Measurements from ENCODE around the gene RPS21. TPM values are rescaled to one million over a fixed set of nuclear protein-coding genes. Genes with fewer than 3 reads are reported as not detected.

Gene RPS21
- polyA plus RNA-seq, 1 of the 3 experiments (the other 2 are of a cell fraction): 16,625 TPM

DNA sequence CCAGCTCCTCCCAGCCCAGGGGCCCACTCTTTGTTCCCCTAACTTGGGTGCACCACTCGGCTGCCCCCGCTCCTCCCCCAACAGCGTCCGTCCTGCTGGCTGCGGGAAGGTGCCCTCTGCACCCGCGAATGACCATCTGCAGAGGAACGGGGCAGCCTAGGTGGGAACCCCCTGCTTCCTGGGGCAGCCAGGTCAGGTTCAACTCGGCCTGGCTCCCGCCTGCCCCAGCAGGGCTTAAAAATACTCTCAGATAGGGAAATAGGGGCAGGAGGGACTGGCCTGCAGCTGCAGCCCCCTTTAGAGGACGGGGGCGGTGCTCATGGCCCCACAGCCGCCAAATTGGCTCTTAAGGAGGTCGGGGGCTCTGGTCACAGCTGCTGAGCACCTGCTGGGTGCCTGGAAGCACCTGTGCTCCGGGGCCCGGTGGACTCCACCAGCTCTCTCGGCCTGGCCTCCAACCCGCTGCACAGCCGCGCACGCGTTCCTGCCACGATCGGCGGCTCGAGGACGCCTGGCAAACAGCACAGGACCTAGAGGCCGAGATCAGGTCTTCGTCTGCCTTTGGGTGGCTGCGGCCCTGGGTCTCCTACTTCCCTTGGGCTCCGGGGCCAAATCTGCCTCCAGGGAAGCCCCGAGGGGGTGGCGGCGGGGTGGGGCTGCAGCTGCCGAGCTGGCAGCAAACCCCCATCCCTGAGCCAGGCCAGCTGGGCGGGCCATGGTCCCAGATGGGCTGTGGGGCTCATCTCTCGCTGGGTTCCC, 19.1 kb upstream of the RPS21 start:
- H3K9ac ChIP-seq: no peak overlapping the region
- peaks cover 24% of the 10 kb centered on the region for H4K20me1 ChIP-seq (ENCODE audit: insufficient read depth)
- no peak overlapping the region for H2AFZ ChIP-seq (ENCODE audit: low read depth)
- TF ChIP-seq SMC3 (IDR thresholded peaks at IDR 0.05; ENCODE audit: low read depth, low read length) (no peak), TCF12 (IDR thresholded peaks at IDR 0.05) (no peak), NRF1 (IDR thresholded peaks at IDR 0.05; ENCODE audit: low read depth, low read length) (peak; percentile 30; the same call in 1 of the 2 replicates), CHD2 (IDR thresholded peaks at IDR 0.05; ENCODE audit: low read length, partially characterized antibody) (no peak), GABPA (IDR thresholded peaks at IDR 0.05; ENCODE audit: low read depth) (no peak), EZH2phosphoT487 (IDR thresholded peaks at IDR 0.05; ENCODE audit: borderline replicate concordance, low read depth) (no peak), FOSL2 (IDR thresholded peaks at IDR 0.05; ENCODE audit: borderline replicate concordance, low read depth) (no peak)
- TF ChIP-seq, protein P1, sequence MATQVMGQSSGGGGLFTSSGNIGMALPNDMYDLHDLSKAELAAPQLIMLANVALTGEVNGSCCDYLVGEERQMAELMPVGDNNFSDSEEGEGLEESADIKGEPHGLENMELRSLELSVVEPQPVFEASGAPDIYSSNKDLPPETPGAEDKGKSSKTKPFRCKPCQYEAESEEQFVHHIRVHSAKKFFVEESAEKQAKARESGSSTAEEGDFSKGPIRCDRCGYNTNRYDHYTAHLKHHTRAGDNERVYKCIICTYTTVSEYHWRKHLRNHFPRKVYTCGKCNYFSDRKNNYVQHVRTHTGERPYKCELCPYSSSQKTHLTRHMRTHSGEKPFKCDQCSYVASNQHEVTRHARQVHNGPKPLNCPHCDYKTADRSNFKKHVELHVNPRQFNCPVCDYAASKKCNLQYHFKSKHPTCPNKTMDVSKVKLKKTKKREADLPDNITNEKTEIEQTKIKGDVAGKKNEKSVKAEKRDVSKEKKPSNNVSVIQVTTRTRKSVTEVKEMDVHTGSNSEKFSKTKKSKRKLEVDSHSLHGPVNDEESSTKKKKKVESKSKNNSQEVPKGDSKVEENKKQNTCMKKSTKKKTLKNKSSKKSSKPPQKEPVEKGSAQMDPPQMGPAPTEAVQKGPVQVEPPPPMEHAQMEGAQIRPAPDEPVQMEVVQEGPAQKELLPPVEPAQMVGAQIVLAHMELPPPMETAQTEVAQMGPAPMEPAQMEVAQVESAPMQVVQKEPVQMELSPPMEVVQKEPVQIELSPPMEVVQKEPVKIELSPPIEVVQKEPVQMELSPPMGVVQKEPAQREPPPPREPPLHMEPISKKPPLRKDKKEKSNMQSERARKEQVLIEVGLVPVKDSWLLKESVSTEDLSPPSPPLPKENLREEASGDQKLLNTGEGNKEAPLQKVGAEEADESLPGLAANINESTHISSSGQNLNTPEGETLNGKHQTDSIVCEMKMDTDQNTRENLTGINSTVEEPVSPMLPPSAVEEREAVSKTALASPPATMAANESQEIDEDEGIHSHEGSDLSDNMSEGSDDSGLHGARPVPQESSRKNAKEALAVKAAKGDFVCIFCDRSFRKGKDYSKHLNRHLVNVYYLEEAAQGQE (IDR thresholded peaks at IDR 0.05; ENCODE audit: low read depth, low read length): no peak
- TF ChIP-seq, protein P2, sequence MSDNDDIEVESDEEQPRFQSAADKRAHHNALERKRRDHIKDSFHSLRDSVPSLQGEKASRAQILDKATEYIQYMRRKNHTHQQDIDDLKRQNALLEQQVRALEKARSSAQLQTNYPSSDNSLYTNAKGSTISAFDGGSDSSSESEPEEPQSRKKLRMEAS (IDR thresholded peaks at IDR 0.05; ENCODE audit: low read depth): peak; percentile 42; the same call in 1 of the 2 replicates
- TF ChIP-seq, protein P3, sequence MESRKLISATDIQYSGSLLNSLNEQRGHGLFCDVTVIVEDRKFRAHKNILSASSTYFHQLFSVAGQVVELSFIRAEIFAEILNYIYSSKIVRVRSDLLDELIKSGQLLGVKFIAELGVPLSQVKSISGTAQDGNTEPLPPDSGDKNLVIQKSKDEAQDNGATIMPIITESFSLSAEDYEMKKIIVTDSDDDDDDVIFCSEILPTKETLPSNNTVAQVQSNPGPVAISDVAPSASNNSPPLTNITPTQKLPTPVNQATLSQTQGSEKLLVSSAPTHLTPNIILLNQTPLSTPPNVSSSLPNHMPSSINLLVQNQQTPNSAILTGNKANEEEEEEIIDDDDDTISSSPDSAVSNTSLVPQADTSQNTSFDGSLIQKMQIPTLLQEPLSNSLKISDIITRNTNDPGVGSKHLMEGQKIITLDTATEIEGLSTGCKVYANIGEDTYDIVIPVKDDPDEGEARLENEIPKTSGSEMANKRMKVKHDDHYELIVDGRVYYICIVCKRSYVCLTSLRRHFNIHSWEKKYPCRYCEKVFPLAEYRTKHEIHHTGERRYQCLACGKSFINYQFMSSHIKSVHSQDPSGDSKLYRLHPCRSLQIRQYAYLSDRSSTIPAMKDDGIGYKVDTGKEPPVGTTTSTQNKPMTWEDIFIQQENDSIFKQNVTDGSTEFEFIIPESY (IDR thresholded peaks at IDR 0.05; ENCODE audit: borderline replicate concordance, low read depth): no peak
- peak overlapping the region; percentile 29 to 89; a peak in 3 of 4 replicates for H3K4me3 ChIP-seq (ENCODE audit: low read depth in 2 of 2, low read length in 1 of 2)
- ChIA-PET POLR2A (interaction anchor here (0.9 to 1.8 kb wide), 4 partner anchors 14 to 148 kb away, joined by 3 to 4 read pairs (median 4); partner anchors contain the start of genes HRH3 and RPS21), CTCF (interaction anchor here (0.7 to 12.0 kb wide), 15 partner anchors 11 to 76 kb away, joined by 3 to 127 read pairs (median 5); partner anchors contain the start of genes ADRM1 and RPS21)
- peak; percentile 68 for DNase-seq
- H3K79me2 ChIP-seq (ENCODE audit: insufficient read depth): peaks cover 26% of the 10 kb centered on the region
- H3K4me1 ChIP-seq (ENCODE audit: control insufficient read depth in 1 of 2, insufficient read depth in 2 of 2, low read depth in 1 of 2, low read length in 1 of 2): peaks cover 33 to 85% of the 10 kb centered on the region in 2 experiments; a peak in 3 of 4 replicates
- H3K9me2 ChIP-seq: no peaks in the 10 kb centered on the region
- H3K4me2 ChIP-seq: peak overlapping the region; percentile 84
- no peaks in the 10 kb centered on the region for H3K9me3 ChIP-seq
- peaks cover 13% of the 10 kb centered on the region for H3F3A ChIP-seq (replicated peaks; ENCODE audit: insufficient read depth)
- WGBS (ENCODE audit: low lambda C conversion rate): 25% methylated on average over 9 of the region's 37 CpGs
- H3K27ac ChIP-seq (ENCODE audit: low read depth in 2 of 2, low read length in 1 of 2): peak overlapping the region in 1 of 2 experiments; percentile 93; a peak in 2 of 4 replicates
- H3K36me3 ChIP-seq (replicated peaks in 1 of 2; ENCODE audit: control insufficient read depth in 1 of 2, insufficient read depth in 2 of 2, low read length in 1 of 2): no peaks in the 10 kb centered on the region
- no peaks in the 10 kb centered on the region for H3K27me3 ChIP-seq (ENCODE audit: insufficient read depth)
